K562 (cell line): ENCODE data around the gene LY6G6D. TPM values are rescaled to one million over a fixed set of nuclear protein-coding genes. Genes with fewer than 3 reads are reported as not detected.

ENCODE experiments used
- ARNT ChIP-seq, 2 experiments: fragments of 450-650 bp; IDR thresholded peaks; 2 replicates each; pipeline ENCODE4 v1.6.1; 2016; ENCODE audit warnings: mild to moderate bottlenecking in 1 of 2
- BRD4 ChIP-seq: fragments of 200-600 bp; sonication (generic); IDR thresholded peaks from 2 replicates; pipeline ENCODE4 v1.6.1; 2017; ENCODE audit warnings: inconsistent platforms
- CHAMP1 ChIP-seq: fragments of 450-650 bp; IDR thresholded peaks from 2 replicates; pipeline ENCODE4 v1.6.1; 2016; ENCODE audit warnings: mild to moderate bottlenecking
- GTF3C2 ChIP-seq: IDR thresholded peaks from 3 replicates; pipeline ENCODE4 v1.6.1; 2011; ENCODE audit warnings: borderline replicate concordance, mild to moderate bottlenecking, moderate library complexity; ENCODE audit not compliant: insufficient read length; ENCODE audit errors: extremely low read depth
- HDAC2 ChIP-seq: fragments of 450-650 bp; IDR thresholded peaks from 2 replicates; pipeline ENCODE4 v1.6.1; 2016; ENCODE audit warnings: mild to moderate bottlenecking
- MITF ChIP-seq: IDR thresholded peaks from 2 replicates; pipeline ENCODE4 v1.6.1; 2014; ENCODE audit warnings: antibody characterized with exemption
- PHB ChIP-seq: fragments of 250-450 bp; sonication (Bioruptor Pico); IDR thresholded peaks from 2 replicates; pipeline ENCODE4 v1.5.0; 2021
- POLR2AphosphoS5 ChIP-seq: IDR thresholded peaks from 2 replicates; pipeline ENCODE4 v1.6.1; 2011; ENCODE audit warnings: mild to moderate bottlenecking, low read depth, low read length, moderate library complexity; ENCODE audit not compliant: control insufficient read depth, insufficient read depth
- SMARCB1 ChIP-seq: IDR thresholded peaks from 2 replicates; pipeline ENCODE4 v1.6.1; 2011; ENCODE audit warnings: improper control_type of control experiment, low read depth; ENCODE audit not compliant: insufficient read length
- TCF7L2 ChIP-seq: fragments of 150-350 bp; IDR thresholded peaks from 2 replicates; pipeline ENCODE4 v1.6.1; 2016; ENCODE audit warnings: low read depth, mild to moderate bottlenecking, low read length, moderate library complexity
- ZBTB5 ChIP-seq: fragments of 450-650 bp; IDR thresholded peaks from 2 replicates; pipeline ENCODE4 v1.6.1; 2017; ENCODE audit warnings: antibody characterized with exemption
- ZBTB7A ChIP-seq: IDR thresholded peaks from 2 replicates; pipeline ENCODE4 v1.6.1; 2011; ENCODE audit warnings: low read depth, mild to moderate bottlenecking, low read length, moderate library complexity, borderline replicate concordance; ENCODE audit not compliant: control insufficient read depth
- ZNF212 ChIP-seq: fragments of 450-650 bp; formaldehyde crosslinking; IDR thresholded peaks from 2 replicates; pipeline ENCODE4 v1.4.0; 2020; ENCODE audit warnings: mild to moderate bottlenecking
- ZNF280A ChIP-seq: fragments of 450-650 bp; IDR thresholded peaks from 2 replicates; pipeline ENCODE4 v1.6.1; 2018; ENCODE audit warnings: mild to moderate bottlenecking, low read depth; ENCODE audit not compliant: partially characterized antibody
- ZNF444 ChIP-seq: fragments of 250-450 bp; sonication (Bioruptor Pico); IDR thresholded peaks from 2 replicates; pipeline ENCODE4 v1.4.0; 2020; ENCODE audit warnings: mild to moderate bottlenecking, moderate library complexity
- ZNF695 ChIP-seq: fragments of 450-650 bp; formaldehyde crosslinking; IDR thresholded peaks from 2 replicates; pipeline ENCODE4 v1.4.0; 2020; ENCODE audit warnings: mild to moderate bottlenecking, moderate library complexity
- ZNF75A ChIP-seq: fragments of 450-650 bp; formaldehyde crosslinking; IDR thresholded peaks from 2 replicates; pipeline ENCODE4 v1.4.0; 2020; ENCODE audit warnings: mild to moderate bottlenecking
- polyA plus RNA-seq, 8 experiments: library from polyadenylated mRNA; depleted of rRNA in 4 of 8; stranded (reverse) in 5 of 8; unstranded in 3 of 8; fragments of >200 nt; fragmentation: Nextera tagmentation in 2 of 8; fragmentation: Illumina TruSeq in 1 of 8; extraction: Ambion mirVana in 2 of 8; extraction: Trizol in 1 of 8; gene quantifications; 2 replicates each; pipeline versions ENCODE4 v1.2.1 to v1.2.3, GENCODE V29; 2011 to 2014; ENCODE audit warnings: inconsistent platforms in 1 of 8, missing spikeins in 1 of 8
- total RNA-seq, 7 experiments: library from RNA; depleted of rRNA in 6 of 7; stranded (reverse); fragments of >200 nt in 6 of 7; fragmentation: Illumina TruSeq in 2 of 7; extraction: Trizol in 2 of 7; gene quantifications; 2 replicates each; pipeline versions ENCODE4 v1.2.1 to v1.2.3, GENCODE V29; 2011 to 2021; ENCODE audit warnings: low replicate concordance in 1 of 7
- TF ChIP-seq, protein P1 (sequence below): sonication (generic); formaldehyde crosslinking; IDR thresholded peaks from 2 replicates; pipeline ENCODE4 v1.8.0; 2022; ENCODE audit warnings: mild to moderate bottlenecking, missing genetic modification reagents

Gene LY6G6D
- total and polyA plus RNA-seq, 9 of the 15 experiments (the other 6 are each of a cell fraction or from before 2014, with no cell fraction given): 0.30 to 0.38 TPM; not detected in 7

DNA sequence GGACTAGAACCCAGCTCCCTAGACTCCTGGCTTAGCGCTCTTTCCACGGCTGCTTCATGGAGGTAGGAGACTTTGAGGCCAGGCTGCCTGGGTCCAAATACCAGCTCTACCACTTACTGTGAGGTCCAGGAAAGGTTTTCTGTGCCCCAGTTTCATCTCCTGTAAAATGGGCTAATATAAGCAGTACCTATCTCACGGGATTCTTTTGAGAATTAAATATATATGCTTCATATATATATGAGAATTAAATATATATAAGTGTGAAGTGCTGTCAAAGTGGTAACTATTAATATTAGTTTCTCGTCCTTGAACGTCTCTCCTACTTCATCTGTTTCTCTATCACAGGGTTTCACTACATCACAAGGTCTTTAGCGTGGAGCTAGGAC lies 24.1 kb upstream of the LY6G6D start (continued):
- TF ChIP-seq ZBTB5 (no peak), PHB (no peak), ARNT (IDR thresholded peaks at IDR 0.05) (no peak), TCF7L2 (no peak), GTF3C2 (no peak), ZBTB7A (no peak), ZNF212 (no peak), ZNF444 (CRISPR knock-in tag) (no peak), ZNF75A (CRISPR knock-in tag) (no peak), BRD4 (no peak), MITF (no peak), SMARCB1 (no peak), ZNF695 (CRISPR knock-in tag) (no peak), ZNF280A (no peak), POLR2AphosphoS5 (no peak), CHAMP1 (no peak), HDAC2 (no peak; the same call in 1 of the 2 replicates)
- TF ChIP-seq, protein P1, sequence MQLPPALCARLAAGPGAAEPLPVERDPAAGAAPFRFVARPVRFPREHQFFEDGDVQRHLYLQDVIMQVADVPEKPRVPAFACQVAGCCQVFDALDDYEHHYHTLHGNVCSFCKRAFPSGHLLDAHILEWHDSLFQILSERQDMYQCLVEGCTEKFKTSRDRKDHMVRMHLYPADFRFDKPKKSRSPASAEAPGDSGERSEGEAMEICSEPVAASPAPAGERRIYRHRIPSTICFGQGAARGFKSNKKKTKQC (CRISPR knock-in tag): no peak
